ENCODE data around the gene MYO18B.

MYO18B gene

GRCh38 chr22:25753252-25753651, 11.3 kb downstream of the MYO18B start:
- Histone ChIP-seq H3K4me1 (ENCODE audit: control insufficient read depth, low read depth, low read length) (no peaks in the 10 kb centered on the region), H3K9me3 (ENCODE audit: control insufficient read depth, low read depth, low read length) (no peaks in the 10 kb centered on the region), H3K27ac (ENCODE audit: low read length) (no peak overlapping the region), H3K9ac (ENCODE audit: low read length) (no peak overlapping the region), H3K4me3 (ENCODE audit: low read length) (no peak overlapping the region), H3K36me3 (ENCODE audit: control insufficient read depth, low read depth, low read length) (no peaks in the 10 kb centered on the region), H3K27me3 (ENCODE audit: control insufficient read depth, insufficient read depth, low read length) (no peaks in the 10 kb centered on the region)

GRCh38 chr22:25754527-25755202, 12.7 kb downstream of the MYO18B start:
- Histone ChIP-seq H3K9ac (ENCODE audit: low read length) (no peak overlapping the region), H3K27ac (ENCODE audit: low read length) (no peak overlapping the region), H3K27me3 (ENCODE audit: control insufficient read depth, insufficient read depth, low read length) (no peaks in the 10 kb centered on the region), H3K4me1 (ENCODE audit: control insufficient read depth, low read depth, low read length) (no peaks in the 10 kb centered on the region), H3K4me3 (ENCODE audit: low read length) (no peak overlapping the region), H3K9me3 (ENCODE audit: control insufficient read depth, low read depth, low read length) (no peaks in the 10 kb centered on the region), H3K36me3 (ENCODE audit: control insufficient read depth, low read depth, low read length) (no peaks in the 10 kb centered on the region)

GRCh38 chr22:25757686-25758085, 15.7 kb downstream of the MYO18B start:
- Histone ChIP-seq H3K36me3 (ENCODE audit: control insufficient read depth, low read depth, low read length) (no peaks in the 10 kb centered on the region), H3K4me3 (ENCODE audit: low read length) (no peak overlapping the region), H3K27me3 (ENCODE audit: control insufficient read depth, insufficient read depth, low read length) (no peaks in the 10 kb centered on the region), H3K27ac (ENCODE audit: low read length) (no peak overlapping the region), H3K4me1 (ENCODE audit: control insufficient read depth, low read depth, low read length) (no peaks in the 10 kb centered on the region), H3K9me3 (ENCODE audit: control insufficient read depth, low read depth, low read length) (no peaks in the 10 kb centered on the region), H3K9ac (ENCODE audit: low read length) (no peak overlapping the region)

DNA sequence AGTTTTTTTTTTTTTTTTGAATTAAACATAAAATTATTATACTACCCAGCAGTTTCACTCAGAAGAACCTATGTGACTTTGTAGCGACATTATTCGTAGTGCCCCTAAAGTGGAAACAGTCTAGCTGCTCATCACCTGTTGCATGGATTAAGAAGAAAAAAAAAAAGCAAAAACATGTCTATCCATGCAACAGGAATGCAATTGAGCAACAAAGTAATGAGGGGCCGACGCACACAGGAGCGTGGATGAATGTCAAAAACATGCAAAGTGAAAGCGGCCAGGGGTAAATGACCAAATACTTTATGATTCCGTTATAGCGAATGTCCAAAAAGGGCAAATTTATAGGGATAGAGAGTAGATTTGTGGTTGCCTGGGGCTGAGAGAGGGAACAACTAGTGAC, 16.3 kb downstream of the MYO18B start:
- no peaks in the 10 kb centered on the region for H3K27me3 ChIP-seq (ENCODE audit: control insufficient read depth, insufficient read depth, low read length)
- no peaks in the 10 kb centered on the region for H3K4me1 ChIP-seq (ENCODE audit: control insufficient read depth, low read depth, low read length)
- no peaks in the 10 kb centered on the region for H3K9me3 ChIP-seq (ENCODE audit: control insufficient read depth, low read depth, low read length)
- H3K4me3 ChIP-seq (ENCODE audit: low read length), result no peak overlapping the region
- no peaks in the 10 kb centered on the region for H3K36me3 ChIP-seq (ENCODE audit: control insufficient read depth, low read depth, low read length)
- H3K27ac ChIP-seq (ENCODE audit: low read length), result no peak overlapping the region
- no peak overlapping the region for H3K9ac ChIP-seq (ENCODE audit: low read length)

GRCh38 chr22:25759825-25760231, 17.8 kb downstream of the MYO18B start:
- Histone ChIP-seq H3K9me3 (ENCODE audit: control insufficient read depth, low read depth, low read length) (no peaks in the 10 kb centered on the region), H3K9ac (ENCODE audit: low read length) (no peak overlapping the region), H3K36me3 (ENCODE audit: control insufficient read depth, low read depth, low read length) (no peaks in the 10 kb centered on the region), H3K4me1 (ENCODE audit: control insufficient read depth, low read depth, low read length) (no peaks in the 10 kb centered on the region), H3K27ac (ENCODE audit: low read length) (no peak overlapping the region), H3K4me3 (ENCODE audit: low read length) (no peak overlapping the region), H3K27me3 (ENCODE audit: control insufficient read depth, insufficient read depth, low read length) (no peaks in the 10 kb centered on the region)

DNA sequence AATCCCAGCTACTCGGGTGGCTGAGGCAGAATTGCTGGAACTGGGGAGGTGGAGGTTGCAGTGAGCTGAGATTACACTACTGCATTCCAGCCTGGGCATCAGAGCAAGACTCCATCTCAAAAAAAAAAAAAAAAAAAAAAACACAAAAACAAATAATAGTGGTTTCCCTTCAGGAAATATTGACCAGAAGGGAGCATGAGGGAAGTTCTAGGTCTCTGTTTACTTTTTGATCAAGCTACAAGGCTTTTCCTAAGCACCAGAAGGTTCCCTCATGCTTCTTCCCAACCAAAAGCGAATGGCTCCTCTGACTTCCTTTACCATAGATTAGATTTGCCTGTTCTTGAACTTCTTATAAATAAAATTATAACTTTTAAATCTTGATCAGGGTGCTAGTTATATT, 18.3 kb downstream of the MYO18B start:
- Histone ChIP-seq H3K4me1 (ENCODE audit: control insufficient read depth, low read depth, low read length) (no peaks in the 10 kb centered on the region), H3K27me3 (ENCODE audit: control insufficient read depth, insufficient read depth, low read length) (no peaks in the 10 kb centered on the region), H3K4me3 (ENCODE audit: low read length) (no peak overlapping the region), H3K36me3 (ENCODE audit: control insufficient read depth, low read depth, low read length) (no peaks in the 10 kb centered on the region), H3K9ac (ENCODE audit: low read length) (no peak overlapping the region), H3K27ac (ENCODE audit: low read length) (no peak overlapping the region), H3K9me3 (ENCODE audit: control insufficient read depth, low read depth, low read length) (no peaks in the 10 kb centered on the region)

- Histone ChIP-seq H3K9me3 (ENCODE audit: control insufficient read depth, low read depth, low read length) (no peaks in the 10 kb centered on the region), H3K9ac (ENCODE audit: low read length) (no peak overlapping the region), H3K4me3 (ENCODE audit: low read length) (no peak overlapping the region), H3K36me3 (ENCODE audit: control insufficient read depth, low read depth, low read length) (no peaks in the 10 kb centered on the region), H3K27me3 (ENCODE audit: control insufficient read depth, insufficient read depth, low read length) (no peaks in the 10 kb centered on the region), H3K4me1 (ENCODE audit: control insufficient read depth, low read depth, low read length) (no peaks in the 10 kb centered on the region), H3K27ac (ENCODE audit: low read length) (no peak overlapping the region)
Measured at GRCh38 chr22:25760848-25761595, 19.0 kb downstream of the MYO18B start.

- Histone ChIP-seq H3K4me1 (ENCODE audit: control insufficient read depth, low read depth, low read length) (no peaks in the 10 kb centered on the region), H3K36me3 (ENCODE audit: control insufficient read depth, low read depth, low read length) (no peaks in the 10 kb centered on the region), H3K4me3 (ENCODE audit: low read length) (no peak overlapping the region), H3K27me3 (ENCODE audit: control insufficient read depth, insufficient read depth, low read length) (no peaks in the 10 kb centered on the region), H3K27ac (ENCODE audit: low read length) (no peak overlapping the region), H3K9me3 (ENCODE audit: control insufficient read depth, low read depth, low read length) (no peaks in the 10 kb centered on the region), H3K9ac (ENCODE audit: low read length) (no peak overlapping the region)
Measured at GRCh38 chr22:25762147-25762546, 20.2 kb downstream of the MYO18B start.

- H3K4me3 ChIP-seq (ENCODE audit: low read length), result no peak overlapping the region
- H3K9ac ChIP-seq (ENCODE audit: low read length), result no peak overlapping the region
- H3K27ac ChIP-seq (ENCODE audit: low read length), result no peak overlapping the region
- H3K27me3 ChIP-seq (ENCODE audit: control insufficient read depth, insufficient read depth, low read length), result no peaks in the 10 kb centered on the region
- no peaks in the 10 kb centered on the region for H3K36me3 ChIP-seq (ENCODE audit: control insufficient read depth, low read depth, low read length)
- H3K4me1 ChIP-seq (ENCODE audit: control insufficient read depth, low read depth, low read length), result no peaks in the 10 kb centered on the region
- no peaks in the 10 kb centered on the region for H3K9me3 ChIP-seq (ENCODE audit: control insufficient read depth, low read depth, low read length)
Measured at GRCh38 chr22:25763239-25763777, 21.3 kb downstream of the MYO18B start.

- Histone ChIP-seq H3K36me3 (ENCODE audit: control insufficient read depth, low read depth, low read length) (no peaks in the 10 kb centered on the region), H3K9ac (ENCODE audit: low read length) (no peak overlapping the region)
Measured at GRCh38 chr22:25764270-25765015, 22.5 kb downstream of the MYO18B start.

GRCh38 chr22:25765016-25765367, 23.0 kb downstream of the MYO18B start:
- no peaks in the 10 kb centered on the region for H3K4me1 ChIP-seq (ENCODE audit: control insufficient read depth, low read depth, low read length)
- no peak overlapping the region for H3K27ac ChIP-seq (ENCODE audit: low read length)
- no peaks in the 10 kb centered on the region for H3K36me3 ChIP-seq (ENCODE audit: control insufficient read depth, low read depth, low read length)
- H3K27me3 ChIP-seq (ENCODE audit: control insufficient read depth, insufficient read depth, low read length), result no peaks in the 10 kb centered on the region
- no peak overlapping the region for H3K4me3 ChIP-seq (ENCODE audit: low read length)
- H3K9ac ChIP-seq (ENCODE audit: low read length), result no peak overlapping the region
- H3K9me3 ChIP-seq (ENCODE audit: control insufficient read depth, low read depth, low read length), result no peaks in the 10 kb centered on the region

More at GRCh38 chr22:25764270-25765015, 22.5 kb downstream of the MYO18B start:
- Histone ChIP-seq H3K27me3 (ENCODE audit: control insufficient read depth, insufficient read depth, low read length) (no peaks in the 10 kb centered on the region), H3K27ac (ENCODE audit: low read length) (no peak overlapping the region), H3K9me3 (ENCODE audit: control insufficient read depth, low read depth, low read length) (no peaks in the 10 kb centered on the region), H3K4me1 (ENCODE audit: control insufficient read depth, low read depth, low read length) (no peaks in the 10 kb centered on the region), H3K4me3 (ENCODE audit: low read length) (no peak overlapping the region)
